Stimulated activated CD4-positive, alpha-beta T cell treated with anti-CD3 and anti-CD28 coated beads, Interleukin-12 subunit alpha, Interleukin-12 subunit beta, amount 100 ng/mL, for 24 hours (primary cell): ENCODE data around the gene PRICKLE1.

Experiments used
- DNase-seq, 2 experiments: peaks; one replicate each; pipeline ENCODE4 v3.0.0-alpha.2; 2020; ENCODE audit warnings: low read depth in 2 of 2

Gene PRICKLE1

DNA sequence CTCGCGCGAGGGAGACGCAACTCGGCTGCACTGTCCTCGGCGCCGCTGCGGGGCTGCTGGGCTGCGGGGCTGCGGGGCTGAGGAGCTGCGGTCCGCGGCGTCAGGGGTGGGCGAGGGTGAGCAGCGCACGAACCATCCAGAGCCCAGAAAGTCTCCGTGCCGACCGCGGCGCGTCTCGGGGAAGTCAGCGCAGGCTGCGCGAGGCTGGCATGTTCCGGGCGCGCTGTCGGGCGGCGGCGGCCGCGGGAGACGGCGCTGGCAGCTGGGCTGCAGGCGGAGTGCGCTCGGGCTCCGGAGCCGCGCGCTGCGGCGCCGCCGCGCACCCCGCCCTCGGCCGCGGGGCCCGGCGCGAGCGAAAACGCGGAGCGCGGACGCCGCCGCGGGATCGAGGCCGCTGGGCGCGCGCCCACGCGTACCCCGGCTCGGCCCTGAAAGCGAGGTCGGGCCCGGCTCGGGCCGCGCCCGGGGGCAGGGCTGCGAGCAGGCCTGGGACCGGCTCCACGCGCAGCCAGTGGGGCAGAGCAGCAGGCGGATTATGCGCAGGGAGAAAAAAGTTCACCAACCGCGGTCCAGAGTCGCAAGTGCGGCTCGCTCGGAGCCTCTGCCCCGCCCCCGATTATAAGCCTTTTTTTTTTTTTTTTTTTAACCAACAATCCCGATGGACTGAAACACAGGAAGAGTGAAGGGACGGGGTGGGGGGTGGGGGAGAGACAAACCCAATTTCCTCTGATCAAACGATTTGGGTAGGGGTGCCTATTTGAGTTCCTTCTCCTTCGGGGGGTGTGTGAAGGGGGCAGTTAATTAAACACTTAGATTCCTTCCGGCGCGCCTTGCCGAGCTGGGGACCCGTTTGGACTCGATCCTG lies at the start of gene PRICKLE1:
Gene PRICKLE1 (minus strand): TSS at position 282 of the 865 bp plus-strand sequence. CDS start 117,230 bp downstream, outside the sequence.
- no peak for DNase-seq

DNA sequence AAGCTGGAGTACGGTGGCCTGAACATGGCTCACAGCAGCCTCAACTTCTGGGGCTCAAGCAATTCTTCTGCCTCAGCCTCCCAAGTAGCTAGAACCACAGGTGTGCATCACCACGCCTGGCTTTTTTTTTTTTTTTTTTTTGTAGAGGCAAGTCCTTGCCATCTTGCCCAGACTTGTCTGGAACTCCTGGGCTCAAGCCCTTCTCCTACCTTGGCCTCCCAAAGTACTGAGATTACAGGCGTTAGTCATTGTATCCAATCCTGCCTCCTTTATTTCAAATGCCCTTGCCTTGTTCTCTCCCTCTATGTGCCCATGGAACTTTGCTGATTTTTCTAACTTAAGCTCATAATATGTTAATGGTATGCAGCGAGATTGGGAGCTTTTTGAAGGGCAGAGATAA lies 49.2 kb upstream of the PRICKLE1 start:
- no peak for DNase-seq

DNA sequence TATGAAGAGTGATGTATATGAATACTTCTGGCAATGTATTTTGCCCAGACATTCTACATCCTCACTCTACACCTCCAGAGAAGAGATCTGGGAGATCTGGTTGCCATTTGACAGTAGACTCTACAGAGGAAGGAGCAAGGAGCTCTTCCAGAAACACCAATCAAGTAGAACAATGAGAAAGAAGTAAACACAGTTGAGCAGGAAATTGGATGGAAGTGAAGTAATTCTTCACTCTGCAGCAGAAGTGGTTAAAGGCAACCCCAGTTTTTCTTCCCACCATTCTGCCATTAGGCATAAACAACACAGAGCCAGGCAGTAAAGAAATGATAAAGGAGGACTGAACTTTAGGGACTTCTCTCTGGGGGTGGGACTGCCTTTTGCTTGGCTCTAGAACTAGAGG lies 48.5 kb upstream of the PRICKLE1 start:
- no peak for DNase-seq

DNA sequence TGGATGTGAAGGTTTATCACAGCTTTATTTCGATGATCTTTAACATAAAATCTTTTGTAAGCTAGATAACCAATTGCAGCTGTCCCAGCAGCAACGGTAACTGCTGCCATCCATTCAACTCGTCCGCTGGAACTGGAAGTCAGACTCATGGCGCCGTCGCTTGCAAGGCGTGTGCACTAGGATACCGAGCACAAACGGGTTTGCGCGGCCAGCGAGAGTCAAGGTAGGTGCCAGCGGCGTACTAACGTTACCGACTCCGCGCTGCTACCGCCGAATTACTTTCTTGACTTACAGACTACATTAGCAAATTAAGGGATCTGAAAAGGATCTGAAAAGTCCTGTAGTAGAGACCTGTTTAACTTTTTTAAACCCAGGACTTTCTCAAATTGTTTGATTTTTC lies 47.4 kb upstream of the PRICKLE1 start:
- DNase-seq: no peak

DNA sequence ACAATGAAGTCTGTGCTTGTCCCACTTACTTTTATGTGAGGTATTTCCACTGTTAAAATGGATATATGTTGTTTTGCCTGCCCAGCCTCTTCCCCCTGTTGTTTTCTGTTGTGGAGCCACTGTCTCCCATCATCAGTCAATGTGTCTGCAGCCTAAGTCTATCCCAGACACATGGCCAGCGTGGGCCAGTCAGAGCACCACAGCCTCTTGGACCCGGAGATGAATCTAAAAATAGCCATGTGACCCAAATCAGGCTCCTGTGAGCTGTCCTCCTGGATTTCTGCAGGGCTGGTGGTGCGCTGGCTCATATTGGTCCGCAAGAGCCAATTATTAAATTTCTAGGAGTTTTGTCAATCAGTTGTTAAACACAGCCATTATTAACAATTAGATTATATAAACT lies 44.0 kb upstream of the PRICKLE1 start:
- DNase-seq: no peak

DNA sequence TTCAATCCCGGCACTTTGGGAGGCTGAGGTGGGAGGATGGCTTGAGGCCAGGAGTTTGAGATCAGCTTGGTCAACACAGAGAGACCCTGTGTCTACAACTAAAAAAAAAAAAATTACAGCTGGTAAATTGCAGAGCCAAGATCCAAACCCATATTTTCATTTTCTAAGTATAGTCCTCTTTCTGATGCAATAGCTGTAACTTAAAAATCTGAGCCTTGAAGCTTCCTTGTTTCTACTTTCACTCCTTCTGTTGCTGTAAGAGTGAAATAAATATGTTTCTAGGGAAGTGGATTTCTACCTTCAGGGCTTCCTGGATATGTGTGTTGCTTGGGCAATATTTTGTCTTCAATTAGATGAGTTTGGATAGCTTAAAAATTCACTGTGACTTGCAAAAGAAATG lies 42.0 kb upstream of the PRICKLE1 start:
- no peak for DNase-seq

DNA sequence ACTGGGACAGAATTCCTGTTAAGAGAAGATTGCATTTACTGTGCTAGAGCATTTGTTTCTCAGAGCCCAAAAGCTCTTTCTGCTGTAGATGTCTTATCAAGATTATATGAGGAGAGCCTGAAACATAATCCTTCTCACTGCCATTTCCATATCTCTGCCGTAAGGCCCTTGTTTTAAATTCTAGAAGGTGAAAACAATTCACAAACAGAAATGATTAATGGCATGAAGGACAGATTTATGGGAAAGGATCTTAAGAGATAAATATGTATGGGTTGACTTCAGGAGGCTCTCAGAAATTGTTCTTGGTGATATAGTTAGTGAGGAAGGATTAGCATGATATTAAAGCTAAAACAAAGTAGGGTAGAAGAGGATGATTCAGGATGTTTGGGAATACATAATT lies 40.8 kb upstream of the PRICKLE1 start:
- DNase-seq: no peak

DNA sequence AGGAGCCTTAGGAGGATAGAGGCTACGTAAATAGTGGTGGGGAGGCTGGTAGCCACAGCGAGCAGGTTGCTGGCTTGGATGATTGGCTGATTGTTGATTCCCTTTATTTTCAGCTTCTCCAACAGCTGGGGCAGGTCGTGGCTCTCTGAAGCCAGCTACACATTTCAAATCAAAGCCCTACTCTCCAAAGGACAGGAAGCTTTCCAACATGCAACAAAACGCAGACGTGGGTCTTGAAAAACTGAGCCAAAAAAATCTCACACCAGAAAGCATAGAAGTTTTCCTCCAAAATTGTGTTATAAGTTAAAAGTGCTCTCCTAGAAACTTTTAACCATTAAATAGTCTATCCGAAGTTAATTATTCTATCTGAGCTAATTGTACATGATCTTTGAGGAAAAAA lies 37.6 kb upstream of the PRICKLE1 start:
- no peak for DNase-seq

DNA sequence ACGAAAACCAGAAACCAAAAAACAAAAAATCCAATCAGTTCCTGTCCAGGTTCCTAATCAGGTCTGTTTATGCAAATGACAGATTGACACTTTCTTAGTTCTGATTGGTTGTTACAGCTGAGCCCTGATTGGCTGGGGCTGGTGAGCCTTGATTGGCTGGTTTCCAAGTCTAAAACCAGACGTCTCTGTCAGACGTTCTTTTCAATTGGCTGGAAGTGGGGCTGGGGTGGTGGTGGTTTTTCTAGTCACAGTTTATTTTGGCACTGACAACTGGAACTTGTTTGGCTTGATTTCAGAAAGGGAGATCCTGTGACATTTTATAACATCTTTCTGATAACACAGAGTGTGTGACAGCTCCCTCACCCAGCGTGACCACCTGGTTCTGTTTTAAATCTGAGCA lies 36.1 kb upstream of the PRICKLE1 start:
- DNase-seq: no peak

DNA sequence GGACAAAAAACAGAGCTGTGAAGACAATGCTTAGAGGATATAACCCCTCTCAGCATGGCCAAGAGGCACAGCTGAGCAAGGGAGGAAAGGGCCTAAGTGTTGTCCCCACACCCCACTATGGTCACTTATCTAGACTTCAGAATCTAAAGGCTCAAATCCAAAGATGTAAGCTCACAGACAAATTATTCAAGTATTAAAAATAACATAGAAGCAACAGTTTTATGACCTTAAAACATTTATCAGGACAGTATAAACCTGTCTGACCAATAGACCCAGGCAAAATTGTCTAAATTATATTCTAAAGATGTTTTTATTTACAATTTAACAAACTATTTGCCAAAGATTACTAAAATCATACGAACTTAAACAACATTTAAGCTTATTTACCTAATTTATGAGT lies 28.1 kb upstream of the PRICKLE1 start:
- DNase-seq: no peak

DNA sequence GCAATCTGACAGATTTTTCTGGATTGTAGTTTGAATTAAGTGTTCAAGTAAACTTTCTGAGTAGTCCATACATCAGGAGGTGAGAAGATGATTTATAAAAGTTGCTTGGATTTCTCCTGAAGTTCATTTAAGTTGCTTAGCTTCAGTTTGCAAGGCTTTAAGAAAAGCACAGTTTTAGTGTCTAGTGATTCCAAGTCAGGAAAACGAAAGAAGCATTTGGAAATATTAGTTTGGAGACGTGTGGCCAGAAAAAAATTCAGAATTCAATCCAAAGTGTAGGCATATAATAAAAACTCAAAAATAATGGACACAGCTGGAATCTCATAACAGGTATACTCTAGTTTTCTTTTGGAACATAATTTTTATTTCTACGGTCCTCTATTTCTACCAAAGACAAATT lies 25.5 kb upstream of the PRICKLE1 start:
- no peak for DNase-seq

DNA sequence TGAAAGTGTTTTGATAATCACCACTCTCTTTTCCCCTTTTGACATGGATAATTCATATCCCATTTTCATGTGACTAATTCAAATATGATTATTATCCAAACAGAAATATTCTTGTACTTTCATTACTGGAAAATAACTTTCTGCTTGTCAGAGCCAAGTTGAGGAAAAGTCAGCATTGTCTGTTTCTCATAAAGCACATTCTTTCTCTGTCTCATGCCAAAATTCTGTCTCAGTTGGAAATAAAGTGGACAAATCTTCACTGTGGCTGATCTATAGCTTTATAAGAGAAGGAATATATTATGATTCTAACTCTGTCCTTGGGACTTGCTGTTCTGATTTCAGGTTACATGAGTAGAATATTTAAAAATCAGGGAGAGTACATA lies 22.7 kb upstream of the PRICKLE1 start:
- DNase-seq: no peak

DNA sequence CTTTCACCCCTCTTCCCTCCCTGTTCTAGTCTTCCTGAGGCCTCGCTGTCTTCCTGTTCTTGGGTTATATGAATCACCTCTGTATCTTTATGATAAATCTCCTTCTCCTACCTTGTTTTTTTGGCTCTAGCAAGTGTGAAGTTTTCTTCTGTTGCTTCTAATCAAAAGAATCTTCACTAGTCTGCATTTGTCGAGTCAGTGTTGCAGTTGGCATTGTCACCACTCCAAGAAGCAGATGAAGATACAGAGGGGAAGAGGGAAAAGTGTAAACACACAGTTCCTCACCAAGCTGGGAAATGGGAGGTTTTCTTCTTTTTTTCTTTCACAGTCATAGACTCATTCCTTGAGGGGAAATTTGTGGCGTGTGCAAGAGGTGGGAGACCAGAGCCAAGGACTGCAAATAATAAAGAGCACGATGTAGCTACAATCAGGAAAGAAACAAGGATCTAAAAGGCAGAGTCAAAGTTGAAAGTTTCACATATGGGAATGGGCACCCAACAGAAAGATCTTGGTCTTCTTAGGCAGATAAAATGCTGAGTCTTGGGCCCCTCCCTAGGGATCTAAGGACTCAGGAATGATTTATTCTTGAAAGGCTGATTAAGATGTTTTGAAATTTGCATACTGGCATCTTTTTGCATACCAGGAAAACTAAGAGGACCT lies 22.2 kb upstream of the PRICKLE1 start:
- no peak for DNase-seq

DNA sequence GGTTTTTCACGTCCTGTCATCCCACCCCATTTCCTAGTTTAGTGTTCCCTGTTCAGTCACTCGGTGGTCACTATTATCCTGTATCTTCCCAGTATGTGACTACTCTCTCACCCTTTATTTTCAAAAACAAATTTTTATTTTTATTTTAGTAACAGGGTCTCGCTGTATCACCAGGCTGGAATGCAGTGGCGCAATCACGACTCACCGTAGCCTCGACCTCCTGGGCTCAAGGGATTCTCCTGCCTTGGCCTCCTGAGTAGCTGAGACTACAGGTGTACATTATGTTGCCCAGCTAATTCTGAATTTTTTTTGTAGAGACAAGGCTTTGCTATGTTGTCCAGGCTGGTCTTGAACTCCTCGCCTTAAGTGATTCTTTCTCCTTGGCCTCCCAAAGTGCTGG lies 20.1 kb upstream of the PRICKLE1 start:
- DNase-seq: no peak

DNA sequence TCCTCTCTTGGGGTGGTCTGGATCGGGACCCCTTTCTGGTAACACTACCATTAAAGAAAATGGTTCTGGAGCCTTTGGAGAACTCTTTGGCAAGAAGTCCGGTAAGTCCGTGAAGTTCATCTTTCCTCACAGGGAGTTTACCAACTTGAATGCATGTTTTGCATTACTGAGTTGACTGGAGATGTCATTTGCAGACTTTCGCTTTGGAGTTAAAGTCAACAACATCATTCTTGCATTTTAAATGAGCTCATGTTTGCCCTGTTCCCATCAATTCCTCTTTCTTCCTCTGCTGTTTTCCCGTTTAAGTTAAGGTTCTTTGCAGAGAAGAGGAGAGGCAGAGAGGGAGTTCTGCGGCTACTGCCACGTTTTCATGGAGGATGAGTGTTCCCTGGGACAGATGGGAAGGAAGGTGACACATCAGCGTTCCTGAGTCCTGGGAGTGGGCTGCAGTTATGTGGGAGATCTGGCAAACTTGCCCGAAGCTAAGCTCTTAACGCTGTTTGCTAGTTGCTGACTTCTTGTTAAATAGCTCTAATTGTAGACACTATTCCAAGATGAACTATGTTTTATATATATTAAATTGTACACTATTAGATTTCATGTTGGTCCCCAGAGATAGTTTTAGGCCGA lies 18.8 kb upstream of the PRICKLE1 start:
- DNase-seq: no peak

DNA sequence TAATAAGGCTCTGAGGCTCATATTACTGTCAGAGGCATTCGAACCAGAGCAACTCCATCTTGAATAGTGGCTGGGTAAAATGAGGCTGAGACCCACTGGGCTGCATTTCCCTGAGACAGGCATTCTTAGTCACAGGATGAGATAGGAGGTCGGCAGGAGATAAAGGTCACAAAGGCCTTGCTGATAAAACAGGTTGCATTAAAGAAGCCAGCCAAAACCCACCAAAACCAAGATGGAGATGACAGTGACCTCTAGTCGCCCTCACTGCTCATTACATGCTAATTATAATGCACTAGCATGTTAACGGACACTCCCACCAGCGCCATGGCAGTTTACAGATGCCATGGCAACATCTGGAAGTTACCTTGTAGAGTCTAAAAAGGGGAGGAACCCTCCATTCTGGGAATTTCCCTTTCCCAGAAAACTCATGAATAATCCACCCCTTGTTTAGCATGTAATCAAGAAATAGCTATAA lies 18.1 kb upstream of the PRICKLE1 start:
- no peak for DNase-seq

DNA sequence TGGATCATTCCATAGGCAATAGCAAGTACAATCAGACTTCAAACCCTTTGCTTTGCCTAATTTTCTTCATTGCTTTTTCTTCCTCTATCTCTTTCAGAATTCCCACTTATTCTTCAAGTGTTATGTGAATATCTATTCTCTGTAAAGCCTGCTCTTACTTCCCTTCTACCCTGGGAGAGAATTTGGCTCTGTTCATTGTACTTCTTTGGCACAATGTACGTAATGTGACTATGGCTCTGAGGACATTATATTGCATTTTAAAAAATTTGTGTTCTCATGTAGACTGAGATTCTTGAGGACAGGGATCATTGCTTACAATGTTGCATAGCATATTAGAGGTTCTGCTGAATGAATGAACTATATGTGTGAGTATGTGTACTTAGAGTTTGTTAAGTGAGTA lies 16.9 kb upstream of the PRICKLE1 start:
- no peak for DNase-seq

DNA sequence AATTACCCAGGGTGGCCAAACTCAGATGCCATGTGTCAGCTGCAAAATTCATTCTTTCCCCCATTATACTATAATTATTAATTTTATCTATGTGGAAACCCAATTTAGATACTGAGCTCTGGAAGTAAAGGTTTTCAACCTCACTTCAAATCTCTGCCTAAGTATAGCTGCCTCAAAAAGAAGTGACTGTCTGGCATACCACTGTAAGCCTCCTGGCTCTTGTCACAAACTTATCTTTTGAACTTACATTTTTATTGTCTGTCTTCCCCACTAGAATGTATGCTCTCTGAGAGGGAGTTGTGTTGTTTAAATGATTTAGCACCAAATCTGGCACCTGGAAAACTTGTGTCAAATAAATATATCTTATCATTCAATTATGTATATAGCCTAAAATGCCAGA lies 16.1 kb upstream of the PRICKLE1 start:
- no peak for DNase-seq

DNA sequence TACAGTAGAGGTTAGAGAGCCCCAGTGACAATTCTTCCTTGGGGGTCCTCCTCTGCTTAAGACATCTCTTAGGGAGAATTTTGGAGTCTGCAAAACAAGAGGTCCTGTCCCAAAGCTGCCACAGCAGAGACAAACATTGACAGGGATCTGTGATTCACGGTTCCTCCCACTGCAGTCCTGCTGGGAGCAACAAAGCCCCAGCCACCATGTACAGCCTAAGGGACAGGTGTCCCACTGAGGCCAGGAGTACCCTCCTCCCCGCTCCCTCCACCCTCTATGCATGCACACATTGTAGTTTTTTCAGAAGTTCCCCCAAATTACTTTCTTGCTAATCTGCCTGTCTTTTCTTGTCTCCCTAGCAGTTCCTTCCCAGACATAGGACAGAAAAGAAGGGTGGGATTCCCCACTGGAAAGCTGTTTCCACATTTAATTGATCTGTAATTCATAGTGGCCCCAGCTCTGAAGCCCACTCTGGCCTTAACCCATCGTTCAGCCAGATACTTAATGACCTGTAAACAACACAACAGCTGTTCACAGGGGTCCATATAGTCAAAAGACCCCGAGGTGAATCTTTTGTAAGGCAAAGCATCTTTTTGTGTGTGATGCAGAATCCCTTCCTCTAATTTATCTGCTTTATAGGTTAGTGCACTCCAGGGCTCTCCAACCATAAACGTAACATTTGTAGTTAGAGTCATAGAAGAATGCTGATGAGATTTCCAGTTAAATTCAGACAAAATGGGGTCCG lies 13.9 kb upstream of the PRICKLE1 start:
- no peak for DNase-seq

DNA sequence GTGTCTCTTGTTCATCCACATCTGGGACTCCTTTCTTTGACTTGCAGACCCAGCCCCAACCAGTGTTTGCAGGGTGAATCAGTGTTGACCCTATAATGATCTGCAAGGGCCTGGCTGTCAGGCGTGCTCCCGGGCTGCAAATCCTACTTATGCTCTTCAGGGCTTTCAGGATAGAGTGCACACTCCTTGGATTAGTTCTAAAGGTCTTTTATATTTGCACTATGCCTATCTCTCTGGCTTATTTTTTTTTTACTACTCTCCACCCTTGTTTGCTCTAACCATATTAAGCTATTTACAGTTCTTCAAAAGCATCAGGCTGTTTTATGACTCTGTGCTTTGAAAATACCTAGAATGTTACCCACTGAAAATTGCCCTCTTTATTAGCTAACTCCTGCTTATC lies 4.3 kb upstream of the PRICKLE1 start:
- no peak for DNase-seq

DNA sequence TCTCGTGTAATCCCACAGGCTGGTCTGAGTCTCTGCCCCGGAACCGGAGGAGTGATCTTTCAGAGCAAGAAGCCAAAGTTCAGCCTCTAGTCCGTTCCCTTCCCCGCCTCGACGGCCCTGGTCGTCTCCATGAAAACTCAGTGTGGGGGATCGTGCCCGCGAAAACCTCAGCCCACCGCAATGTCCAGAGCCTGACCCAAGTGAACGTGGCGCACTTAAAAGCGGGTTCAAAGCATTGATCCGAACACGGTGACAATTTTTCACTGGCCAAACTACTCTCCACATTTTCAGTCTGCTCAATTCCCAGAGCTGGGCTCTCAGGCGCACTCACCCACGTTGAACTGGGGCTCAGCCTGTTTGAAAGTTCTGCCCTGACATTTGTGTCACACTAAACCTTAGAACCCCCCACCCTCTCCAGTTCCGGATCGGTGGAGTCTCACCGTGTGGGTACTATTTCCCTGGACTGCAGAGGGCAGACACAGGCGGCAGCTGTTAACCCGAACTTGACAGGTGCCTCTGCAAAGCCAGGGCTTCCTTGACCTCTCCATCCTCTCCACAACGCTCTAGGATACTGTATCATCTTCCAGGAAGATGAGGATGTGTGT lies 886 bp upstream of the PRICKLE1 start:
- no peak for DNase-seq
